ENCODE results near the gene AAK1. TPM values are rescaled to one million over a fixed set of nuclear protein-coding genes. Genes with fewer than 3 reads are reported as not detected.

The AAK1 gene
- total and polyA plus RNA-seq, 8 donors, result 12.9 to 115 (median 66.8) TPM

DNA sequence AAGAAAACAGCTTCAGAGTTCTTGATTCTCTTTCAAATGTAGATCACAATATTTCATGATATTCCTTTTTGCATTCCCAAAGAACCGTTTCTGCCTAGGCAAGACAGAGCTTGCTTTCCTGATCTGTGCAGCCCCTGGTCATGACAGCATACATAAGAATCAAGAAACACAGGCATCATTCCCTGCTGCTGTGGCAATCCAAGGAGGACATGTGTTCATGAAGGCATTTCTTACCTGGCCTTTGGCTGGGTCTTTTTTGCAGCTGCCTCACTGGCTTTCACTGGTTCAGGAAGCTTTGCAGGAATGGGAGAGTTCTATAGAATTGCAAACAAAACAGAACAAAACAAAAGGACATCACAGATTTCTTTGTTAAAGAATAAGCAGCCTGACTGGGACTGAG lies 118.7 kb downstream of the AAK1 start:
- no peaks in the 10 kb centered on the region for H3K4me1 ChIP-seq
- DNase-seq, result no peak
- no peak overlapping the region for H3K4me3 ChIP-seq
- H3K27ac ChIP-seq, result no peak overlapping the region
- TF ChIP-seq POLR2A (IDR thresholded peaks at IDR 0.05) (no peak), POLR2AphosphoS5 (IDR thresholded peaks at IDR 0.05) (no peak), EP300 (IDR thresholded peaks at IDR 0.05) (no peak)
- TF ChIP-seq, protein P1, sequence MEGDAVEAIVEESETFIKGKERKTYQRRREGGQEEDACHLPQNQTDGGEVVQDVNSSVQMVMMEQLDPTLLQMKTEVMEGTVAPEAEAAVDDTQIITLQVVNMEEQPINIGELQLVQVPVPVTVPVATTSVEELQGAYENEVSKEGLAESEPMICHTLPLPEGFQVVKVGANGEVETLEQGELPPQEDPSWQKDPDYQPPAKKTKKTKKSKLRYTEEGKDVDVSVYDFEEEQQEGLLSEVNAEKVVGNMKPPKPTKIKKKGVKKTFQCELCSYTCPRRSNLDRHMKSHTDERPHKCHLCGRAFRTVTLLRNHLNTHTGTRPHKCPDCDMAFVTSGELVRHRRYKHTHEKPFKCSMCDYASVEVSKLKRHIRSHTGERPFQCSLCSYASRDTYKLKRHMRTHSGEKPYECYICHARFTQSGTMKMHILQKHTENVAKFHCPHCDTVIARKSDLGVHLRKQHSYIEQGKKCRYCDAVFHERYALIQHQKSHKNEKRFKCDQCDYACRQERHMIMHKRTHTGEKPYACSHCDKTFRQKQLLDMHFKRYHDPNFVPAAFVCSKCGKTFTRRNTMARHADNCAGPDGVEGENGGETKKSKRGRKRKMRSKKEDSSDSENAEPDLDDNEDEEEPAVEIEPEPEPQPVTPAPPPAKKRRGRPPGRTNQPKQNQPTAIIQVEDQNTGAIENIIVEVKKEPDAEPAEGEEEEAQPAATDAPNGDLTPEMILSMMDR (IDR thresholded peaks at IDR 0.05), result no peak
- peaks cover 40 to 100% (median 99%) of the 10 kb centered on the region in 4 donors for H3K36me3 ChIP-seq
- H3K9me3 ChIP-seq, result no peaks in the 10 kb centered on the region
- WGBS, 5 donors, result 75 to 97% (median 89%) methylated on average over 1 of the region's 1 CpG
- no peaks in the 10 kb centered on the region for H3K27me3 ChIP-seq
- intact Hi-C loops (cut with DNase I; ENCODE audit: low total_unique reads), result loop anchor here (5.0 kb wide), 1 partner anchor 628 kb away; no protein-coding TSS in a partner anchor

DNA sequence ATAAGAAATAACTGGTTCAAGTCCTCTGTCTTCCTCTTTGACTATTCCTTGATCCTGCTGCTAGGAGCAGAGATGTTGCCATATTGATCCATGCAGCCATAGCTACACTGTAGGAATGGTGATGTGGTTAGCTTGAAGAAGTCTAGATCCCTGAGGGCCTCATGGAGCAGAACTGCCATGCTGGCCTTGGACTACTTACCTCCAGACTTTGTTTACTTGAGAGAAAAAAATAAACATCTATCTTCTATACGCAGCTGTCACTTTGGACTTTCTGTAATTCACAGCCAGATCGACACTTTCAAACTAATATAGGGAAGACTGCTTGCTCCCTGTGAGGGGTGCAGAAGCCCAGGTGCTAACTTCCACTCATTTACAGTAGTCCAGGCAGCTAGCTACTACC lies 121.8 kb downstream of the AAK1 start:
- TF ChIP-seq EP300 (IDR thresholded peaks at IDR 0.05), result no peak
- TF ChIP-seq, protein P1 (IDR thresholded peaks at IDR 0.05), result no peak
- TF ChIP-seq POLR2A (IDR thresholded peaks at IDR 0.05), result no peak
- TF ChIP-seq POLR2AphosphoS5 (IDR thresholded peaks at IDR 0.05), result no peak
- peaks cover 52 to 100% (median 100%) of the 10 kb centered on the region in 4 donors for H3K36me3 ChIP-seq

DNA sequence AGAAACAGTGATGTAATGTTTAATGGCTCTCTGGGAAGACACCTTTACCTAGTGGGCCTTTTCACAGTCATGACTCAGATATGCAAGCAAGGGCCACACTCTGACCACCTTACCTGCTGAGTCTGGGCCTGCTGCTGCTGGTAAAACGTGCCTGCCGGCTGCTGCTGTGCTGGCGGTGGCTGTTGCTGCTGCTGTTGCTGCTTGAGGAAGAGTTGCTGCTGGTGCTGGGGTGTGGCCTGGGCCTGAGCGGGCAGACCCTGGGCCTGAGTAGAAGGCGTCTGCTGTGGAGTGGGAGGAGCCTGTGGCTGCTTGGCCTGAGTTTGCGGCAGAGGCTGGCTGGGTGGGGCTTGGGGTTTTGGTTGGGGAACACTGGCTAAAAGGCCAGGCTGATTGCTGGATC lies 124.7 kb downstream of the AAK1 start:
- Histone ChIP-seq H3K36me3 (peaks cover 40 to 100% (median 93%) of the 10 kb centered on the region in 4 donors), H3K9me3 (no peaks in the 10 kb centered on the region), H3K27ac (peak overlapping the region in 1 of 5 donors; percentile 11), H3K27me3 (no peaks in the 10 kb centered on the region), H3K4me3 (no peak overlapping the region), H3K4me1 (peaks cover 0 to 5% (median 0%) of the 10 kb centered on the region in 4 donors)
- TF ChIP-seq EP300 (IDR thresholded peaks at IDR 0.05) (no peak), POLR2A (IDR thresholded peaks at IDR 0.05) (no peak), POLR2AphosphoS5 (IDR thresholded peaks at IDR 0.05) (no peak)
- TF ChIP-seq, protein P1 (IDR thresholded peaks at IDR 0.05), result no peak
- WGBS, 5 donors, result 41 to 71% (median 59%) methylated on average over 6 of the region's 6 CpGs
- peak in 1 of 2 donors; percentile 79 for DNase-seq
- intact Hi-C loops (cut with DNase I; ENCODE audit: low total_unique reads), result no loop called here

More for the DNA sequence above, 121.8 kb downstream of the AAK1 start:
- intact Hi-C loops (cut with DNase I; ENCODE audit: low total_unique reads), result no loop called here
- H3K27ac ChIP-seq, result no peak overlapping the region
- no peaks in the 10 kb centered on the region for H3K9me3 ChIP-seq
- H3K4me3 ChIP-seq, result no peak overlapping the region
- H3K4me1 ChIP-seq, result no peaks in the 10 kb centered on the region
- no peaks in the 10 kb centered on the region for H3K27me3 ChIP-seq
- DNase-seq, result no peak
- WGBS, 5 donors, result 79 to 90% (median 87%) methylated on average over 2 of the region's 2 CpGs

DNA sequence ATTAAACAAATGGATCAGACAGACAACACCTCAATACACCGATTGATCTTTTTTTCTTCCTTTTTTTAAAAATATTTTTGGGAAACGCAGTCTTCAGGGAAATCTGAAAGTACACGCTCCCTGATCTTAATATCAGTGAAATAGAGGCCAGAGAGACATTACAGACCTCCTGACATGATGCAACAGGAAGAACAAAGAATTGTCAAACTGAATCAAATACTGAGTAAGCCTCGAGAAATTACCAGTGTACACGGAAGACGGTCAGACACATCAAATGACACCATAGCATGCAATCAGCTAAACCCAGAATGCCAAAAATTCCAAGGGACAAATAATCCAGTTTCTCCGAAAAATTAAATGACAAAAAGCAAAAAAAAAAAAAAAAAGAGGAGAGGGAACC lies 126.1 kb downstream of the AAK1 start:
- no peaks in the 10 kb centered on the region for H3K27me3 ChIP-seq
- 77 to 92% (median 87%) methylated on average over 7 of the region's 7 CpGs for WGBS, 5 donors
- DNase-seq, result no peak
- no peak overlapping the region for H3K4me3 ChIP-seq
- peaks cover 0 to 5% (median 0%) of the 10 kb centered on the region in 4 donors for H3K4me1 ChIP-seq
- H3K9me3 ChIP-seq, result no peaks in the 10 kb centered on the region
- intact Hi-C loops (cut with DNase I; ENCODE audit: low total_unique reads), result no loop called here
- H3K36me3 ChIP-seq, result peaks cover 48 to 100% (median 93%) of the 10 kb centered on the region in 4 donors
- H3K27ac ChIP-seq, result no peak overlapping the region
- TF ChIP-seq POLR2AphosphoS5 (IDR thresholded peaks at IDR 0.05) (no peak), EP300 (IDR thresholded peaks at IDR 0.05) (no peak), POLR2A (IDR thresholded peaks at IDR 0.05) (no peak)

DNA sequence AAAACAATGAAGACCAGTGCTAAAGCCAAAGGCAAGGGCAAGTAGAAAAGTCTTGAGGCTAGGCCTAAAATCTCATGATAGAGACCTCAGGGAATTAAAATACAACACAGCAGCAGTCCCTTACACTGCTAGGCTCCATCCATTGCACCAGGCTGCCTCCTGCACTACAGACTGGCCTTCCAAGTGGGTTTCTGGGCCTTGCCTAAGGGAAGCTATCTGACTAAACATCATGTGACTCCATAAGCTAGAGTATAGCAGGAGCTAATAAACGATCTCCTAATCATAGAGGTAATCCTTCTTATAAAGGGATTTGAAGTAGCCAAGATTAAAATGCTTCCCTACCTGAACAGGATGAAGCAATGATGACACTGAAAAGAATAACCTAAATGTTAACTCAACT lies 128.7 kb downstream of the AAK1 start:
- Histone ChIP-seq H3K27me3 (no peaks in the 10 kb centered on the region), H3K27ac (peak overlapping the region in 2 of 5 donors; percentile 10 to 24), H3K9me3 (no peaks in the 10 kb centered on the region), H3K36me3 (peaks cover 56 to 100% (median 93%) of the 10 kb centered on the region in 4 donors), H3K4me1 (peaks cover 0 to 5% (median 0%) of the 10 kb centered on the region in 4 donors), H3K4me3 (no peak overlapping the region)
- TF ChIP-seq POLR2AphosphoS5 (IDR thresholded peaks at IDR 0.05) (no peak), POLR2A (IDR thresholded peaks at IDR 0.05) (no peak), EP300 (IDR thresholded peaks at IDR 0.05) (no peak)
- TF ChIP-seq, protein P1 (IDR thresholded peaks at IDR 0.05), result no peak
- intact Hi-C loops (cut with DNase I; ENCODE audit: low total_unique reads), result no loop called here
- 27 to 54% (median 48%) methylated on average over 1 of the region's 1 CpG for WGBS, 5 donors
- DNase-seq, result no peak

All from stomach (tissue), 9 donors.